Measurements from ENCODE around the gene GLP2R.

GRCh38 chr17:9878356-9878755, 52.6 kb downstream of the GLP2R start:
- no peak for TF ChIP-seq RELA (CRISPR knock-in tag; IDR thresholded peaks at IDR 0.05; ENCODE audit: borderline replicate concordance)
- no peak for TF ChIP-seq MAX (CRISPR knock-in tag; IDR thresholded peaks at IDR 0.05)
- no peak for TF ChIP-seq ZBTB43 (CRISPR knock-in tag; IDR thresholded peaks at IDR 0.05)
